Lower lobe of right lung (tissue), 2 donors: Measurements from ENCODE around the gene ROBO1. TPM values are rescaled to one million over a fixed set of nuclear protein-coding genes. Genes with fewer than 3 reads are reported as not detected.
"Not testable (repeated sequence)": the region's sequence is repeated elsewhere in the genome, so short reads cannot be mapped to it uniquely, and the experiment has no call there.

Experiments
- ATAC-seq, 2 donors: fragments of 200-7000 bp; cut with Tn5 transposase; one replicate each; pipeline ENCODE4 v1.9.1; 2020 to 2022; ENCODE audit warnings: mild to moderate bottlenecking in 2 of 2, moderate library complexity in 2 of 2
- DNase-seq: peaks from one replicate; pipeline ENCODE4 v3.0.0-alpha.2; 2020
- H3K27ac ChIP-seq: fragments of 200-600 bp; one replicate; pipeline ENCODE4 v1.8.0; 2022
- H3K27me3 ChIP-seq: fragments of 200-600 bp; one replicate; pipeline ENCODE4 v1.8.0; 2022; ENCODE audit warnings: low read depth
- H3K36me3 ChIP-seq: fragments of 200-600 bp; one replicate; pipeline ENCODE4 v1.8.0; 2022; ENCODE audit warnings: mild to moderate bottlenecking
- H3K4me1 ChIP-seq: fragments of 200-600 bp; one replicate; pipeline ENCODE4 v1.8.0; 2022
- H3K4me3 ChIP-seq: fragments of 200-600 bp; one replicate; pipeline ENCODE4 v1.8.0; 2022; ENCODE audit warnings: mild to moderate bottlenecking
- H3K9me3 ChIP-seq: fragments of 200-600 bp; one replicate; pipeline ENCODE4 v1.8.0; 2022
- intact Hi-C: fragments of 100-400 bp; cut with DNase I; formaldehyde crosslinking; loops from one replicate; pipeline ENCODE4 v1.11.0; 2022
- total RNA-seq: library from RNA; stranded (reverse); fragmentation: NEBNext Ultra II Directional; extraction: Animal tissue kit (Norgen Biotek cat#: 25700); gene quantifications from one replicate; pipeline ENCODE4 v1.2.1, GENCODE V29; 2021
- TF ChIP-seq, protein P1 (sequence below): fragments of 200-600 bp; IDR thresholded peaks from one replicate; pipeline ENCODE4 v1.8.0; 2022; ENCODE audit warnings: antibody characterized with exemption, mild to moderate bottlenecking
- donor health status: DM: no; HTN: yes; CAD: no; lungs with severe emphysema.

ROBO1 gene
- total RNA-seq, 1 donor from 2014 or later: 14.8 TPM

- no peak for DNase-seq
- Histone ChIP-seq H3K4me1 (no peaks in the 10 kb centered on the region), H3K4me3 (no peak overlapping the region), H3K9me3 (no peaks in the 10 kb centered on the region), H3K36me3 (no peaks in the 10 kb centered on the region), H3K27ac (no peak overlapping the region), H3K27me3 (no peaks in the 10 kb centered on the region)
- intact Hi-C loops: no loop called here
- ATAC-seq: no peak
- TF ChIP-seq, protein P1, sequence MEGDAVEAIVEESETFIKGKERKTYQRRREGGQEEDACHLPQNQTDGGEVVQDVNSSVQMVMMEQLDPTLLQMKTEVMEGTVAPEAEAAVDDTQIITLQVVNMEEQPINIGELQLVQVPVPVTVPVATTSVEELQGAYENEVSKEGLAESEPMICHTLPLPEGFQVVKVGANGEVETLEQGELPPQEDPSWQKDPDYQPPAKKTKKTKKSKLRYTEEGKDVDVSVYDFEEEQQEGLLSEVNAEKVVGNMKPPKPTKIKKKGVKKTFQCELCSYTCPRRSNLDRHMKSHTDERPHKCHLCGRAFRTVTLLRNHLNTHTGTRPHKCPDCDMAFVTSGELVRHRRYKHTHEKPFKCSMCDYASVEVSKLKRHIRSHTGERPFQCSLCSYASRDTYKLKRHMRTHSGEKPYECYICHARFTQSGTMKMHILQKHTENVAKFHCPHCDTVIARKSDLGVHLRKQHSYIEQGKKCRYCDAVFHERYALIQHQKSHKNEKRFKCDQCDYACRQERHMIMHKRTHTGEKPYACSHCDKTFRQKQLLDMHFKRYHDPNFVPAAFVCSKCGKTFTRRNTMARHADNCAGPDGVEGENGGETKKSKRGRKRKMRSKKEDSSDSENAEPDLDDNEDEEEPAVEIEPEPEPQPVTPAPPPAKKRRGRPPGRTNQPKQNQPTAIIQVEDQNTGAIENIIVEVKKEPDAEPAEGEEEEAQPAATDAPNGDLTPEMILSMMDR: no peak
Measured at GRCh38 chr3:78887547-78888011, 880.2 kb downstream of the ROBO1 start.

DNA sequence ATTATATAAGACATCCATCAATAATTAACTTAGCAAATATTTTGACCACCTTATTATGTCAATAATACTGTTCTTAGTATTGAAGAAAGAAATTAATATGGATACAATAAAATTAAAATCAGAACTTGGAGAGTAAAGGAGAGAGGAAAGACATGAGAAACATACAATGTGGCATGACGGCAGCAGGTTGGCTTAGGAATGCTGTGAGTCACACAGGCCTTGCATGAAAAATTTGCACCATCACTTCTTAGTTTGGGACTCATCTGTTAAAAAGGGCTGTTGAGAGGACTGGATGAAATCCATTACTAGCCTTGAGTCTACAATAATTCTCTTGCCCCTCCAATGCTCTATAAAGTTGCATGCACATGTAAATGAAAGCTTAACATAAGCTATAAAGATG, 880.8 kb downstream of the ROBO1 start:
- Histone ChIP-seq H3K4me1 (no peaks in the 10 kb centered on the region), H3K4me3 (no peak overlapping the region), H3K9me3 (no peaks in the 10 kb centered on the region), H3K27me3 (no peaks in the 10 kb centered on the region), H3K27ac (no peak overlapping the region), H3K36me3 (no peaks in the 10 kb centered on the region)
- TF ChIP-seq, protein P1: no peak
- DNase-seq (no peak), ATAC-seq (no peak)
- intact Hi-C loops: no loop called here

DNA sequence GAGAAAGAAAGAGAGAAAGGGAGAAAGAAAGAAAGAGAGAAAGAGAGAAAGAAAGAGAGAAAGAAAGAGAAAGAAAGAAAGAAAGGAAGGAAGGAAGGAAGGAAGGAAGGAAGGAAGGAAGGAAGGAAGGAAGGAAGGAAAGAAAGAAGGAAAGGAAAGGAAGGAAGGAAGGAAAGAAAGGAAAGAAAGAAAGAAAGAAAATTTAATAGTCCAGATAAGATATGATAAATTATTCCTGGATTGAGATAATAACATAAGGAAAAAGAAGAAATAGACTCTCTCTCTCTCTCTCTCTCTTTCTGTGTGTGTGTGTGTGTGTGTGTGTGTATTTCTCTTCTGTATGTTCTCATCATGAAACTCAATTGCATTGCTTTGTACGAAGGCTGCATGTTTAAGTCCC, 883.2 kb downstream of the ROBO1 start:
- H3K36me3 ChIP-seq, H3K4me3 ChIP-seq, intact Hi-C loops, H3K27ac ChIP-seq, H3K4me1 ChIP-seq, H3K9me3 ChIP-seq, DNase-seq, ATAC-seq, H3K27me3 ChIP-seq: not testable (repeated sequence)

- no peak overlapping the region for H3K4me3 ChIP-seq
- no peaks in the 10 kb centered on the region for H3K4me1 ChIP-seq
- no peaks in the 10 kb centered on the region for H3K36me3 ChIP-seq
- intact Hi-C loops: no loop called here
- no peaks in the 10 kb centered on the region for H3K9me3 ChIP-seq
- no peak for DNase-seq
- no peak overlapping the region for H3K27ac ChIP-seq
- TF ChIP-seq, protein P1: no peak
- no peak for ATAC-seq
- H3K27me3 ChIP-seq: no peaks in the 10 kb centered on the region
Measured at GRCh38 chr3:78882251-78882650, 885.5 kb downstream of the ROBO1 start.

- no peak overlapping the region for H3K4me3 ChIP-seq
- no peaks in the 10 kb centered on the region for H3K27me3 ChIP-seq
- no peaks in the 10 kb centered on the region for H3K4me1 ChIP-seq
- DNase-seq (no peak), ATAC-seq (no peak)
- intact Hi-C loops: no loop called here
- H3K27ac ChIP-seq: no peak overlapping the region
- H3K9me3 ChIP-seq: no peaks in the 10 kb centered on the region
- H3K36me3 ChIP-seq: no peaks in the 10 kb centered on the region
- TF ChIP-seq, protein P1: no peak
Measured at GRCh38 chr3:78881501-78881900, 886.3 kb downstream of the ROBO1 start.

- DNase-seq: no peak
- Histone ChIP-seq H3K27me3 (no peaks in the 10 kb centered on the region), H3K36me3 (no peaks in the 10 kb centered on the region), H3K4me1 (no peaks in the 10 kb centered on the region), H3K27ac (no peak overlapping the region), H3K9me3 (no peaks in the 10 kb centered on the region), H3K4me3 (no peak overlapping the region)
- intact Hi-C loops: no loop called here
- ATAC-seq: no peak
- TF ChIP-seq, protein P1: no peak
Measured at GRCh38 chr3:78880603-78881461, 887.0 kb downstream of the ROBO1 start.
